Endometrial microvascular endothelial cells (primary cell): ENCODE results near the gene TOLLIP. TPM values are rescaled to one million over a fixed set of nuclear protein-coding genes. Genes with fewer than 3 reads are reported as not detected.

Experiments used
- in situ Hi-C: cut with HindIII; loops from 2 replicates; pipeline ENCODE4 v1.10.0; 2017; ENCODE audit warnings: low sequenced_read_pairs, low pct_unique_long_range_greater_than_20kb; ENCODE audit errors: inconsistent ontology term
- total RNA-seq: library from RNA; depleted of rRNA; stranded (reverse); fragments of >200 nt; gene quantifications from one replicate; pipeline ENCODE4 v1.2.3, GENCODE V29; 2015; ENCODE audit errors: inconsistent ontology term

TOLLIP gene
- total RNA-seq, 1 donor from 2014 or later, result 36.8 TPM

- in situ Hi-C loops, result no loop called here
Observed at GRCh38 chr11:1242289-1242688, 67.1 kb downstream of the TOLLIP start.

GRCh38 chr11:1241706-1242105, 67.7 kb downstream of the TOLLIP start:
- in situ Hi-C loops, result no loop called here

- in situ Hi-C loops, result no loop called here
Observed at GRCh38 chr11:1240771-1241170, 68.7 kb downstream of the TOLLIP start.

- in situ Hi-C loops, result no loop called here
Observed at GRCh38 chr11:1239596-1240205, 69.7 kb downstream of the TOLLIP start.

- in situ Hi-C loops, result no loop called here
Observed at GRCh38 chr11:1238767-1239595, 70.5 kb downstream of the TOLLIP start.

GRCh38 chr11:1237851-1238250, 71.6 kb downstream of the TOLLIP start:
- in situ Hi-C loops, result no loop called here

- in situ Hi-C loops, result no loop called here
Observed at GRCh38 chr11:1237128-1237580, 72.3 kb downstream of the TOLLIP start.

GRCh38 chr11:1236316-1237127, 72.9 kb downstream of the TOLLIP start:
- in situ Hi-C loops, result no loop called here

- in situ Hi-C loops, result no loop called here
Observed at GRCh38 chr11:1235901-1236315, 73.5 kb downstream of the TOLLIP start.

GRCh38 chr11:1235306-1235900, 74.0 kb downstream of the TOLLIP start:
- in situ Hi-C loops, result no loop called here

GRCh38 chr11:1234771-1235305, 74.6 kb downstream of the TOLLIP start:
- in situ Hi-C loops, result no loop called here

- in situ Hi-C loops, result no loop called here
Observed at GRCh38 chr11:1234054-1234720, 75.2 kb downstream of the TOLLIP start.

GRCh38 chr11:1233351-1234053, 75.9 kb downstream of the TOLLIP start:
- in situ Hi-C loops, result no loop called here

GRCh38 chr11:1232883-1233321, 76.5 kb downstream of the TOLLIP start:
- in situ Hi-C loops, result no loop called here

- in situ Hi-C loops, result no loop called here
Observed at GRCh38 chr11:1232021-1232882, 77.2 kb downstream of the TOLLIP start.

GRCh38 chr11:1231396-1232020, 77.9 kb downstream of the TOLLIP start:
- in situ Hi-C loops, result no loop called here
